IPS-NIHi7 (cell line): ENCODE results near the gene PUDP.
A peak's percentile ranks its signal among the peaks of the same experiment; 100 is the strongest.
"Not testable (repeated sequence)": the region's sequence is repeated elsewhere in the genome, so short reads cannot be mapped to it uniquely, and the experiment has no call there.

Source experiments
- DNase-seq: peaks from one replicate; pipeline ENCODE4 v3.0.0; 2012; ENCODE audit warnings: mixed read lengths; ENCODE audit errors: extremely low spot score

The PUDP gene

DNA sequence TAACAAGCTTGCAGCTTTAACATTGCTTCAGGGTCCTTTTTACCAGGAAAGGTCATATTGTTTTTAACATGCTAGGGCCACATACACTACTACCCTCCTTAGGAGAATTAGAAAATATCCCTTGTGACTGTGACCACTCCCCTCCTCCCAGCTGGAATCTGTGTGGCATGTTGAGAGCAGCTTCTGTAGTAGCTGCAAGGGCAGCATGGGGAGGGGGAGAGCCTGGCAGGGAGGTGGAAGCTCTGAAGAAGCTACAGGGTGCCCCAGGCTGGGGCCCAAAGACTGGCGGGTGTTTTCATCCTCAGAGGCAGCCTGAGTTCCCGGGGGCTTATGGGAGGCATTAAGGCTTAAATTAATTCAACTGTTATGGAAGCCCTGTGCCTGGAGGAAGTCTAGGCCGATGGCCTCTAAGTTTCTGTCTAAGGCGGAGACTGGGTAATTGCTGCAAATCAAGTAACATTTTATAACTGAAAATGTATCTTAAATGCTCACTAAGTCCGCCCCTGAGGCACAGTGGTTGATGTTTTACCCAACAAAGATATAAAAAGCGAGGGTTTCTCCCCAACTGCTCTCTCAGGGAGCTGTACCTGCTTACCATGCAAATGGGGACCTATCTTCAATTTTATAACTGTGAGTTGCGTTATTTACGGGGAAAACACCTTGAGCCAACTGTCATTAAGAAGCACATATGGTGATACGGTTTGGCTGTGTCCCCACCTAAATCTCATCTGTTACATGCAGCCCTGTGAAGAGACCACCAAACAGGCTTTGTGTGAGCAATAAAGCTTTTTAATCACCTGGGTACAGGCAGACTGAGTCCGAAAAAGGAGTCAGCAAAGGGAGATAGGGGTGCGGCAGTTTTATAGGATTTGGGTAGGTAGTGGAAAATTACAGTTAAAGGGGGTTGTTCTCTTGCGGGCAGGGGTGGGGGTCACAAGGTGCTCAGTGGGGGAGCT lies 37.8 kb downstream of the PUDP start:
- DNase-seq, result no peak

DNA sequence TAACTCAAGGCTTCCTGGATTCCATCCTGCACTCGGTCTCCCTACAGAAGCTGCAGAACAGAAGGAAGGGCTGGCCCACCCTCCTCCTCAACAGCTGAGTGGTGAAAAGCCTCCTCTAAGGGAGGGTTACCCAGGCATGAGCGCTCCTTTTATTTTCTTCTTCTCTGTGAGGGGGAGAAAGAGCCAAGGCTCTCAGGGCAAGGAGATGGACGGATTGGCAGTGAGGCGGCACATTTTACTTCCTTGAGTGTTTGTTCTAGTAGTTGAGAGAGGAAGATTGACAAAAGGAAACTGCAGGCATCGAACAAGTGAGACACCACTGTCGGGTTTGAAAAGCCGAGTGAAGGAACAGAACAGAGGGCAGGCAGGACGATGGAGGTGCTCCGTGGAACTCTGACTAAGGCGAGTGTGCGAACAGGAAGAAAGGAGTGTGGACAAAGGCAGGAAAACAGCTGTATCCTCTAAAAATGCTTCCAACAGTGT lies 38.9 kb downstream of the PUDP start:
- no peak for DNase-seq

- no peak for DNase-seq
Observed at GRCh38 chrX:7108030-7108429, 39.9 kb downstream of the PUDP start.

DNA sequence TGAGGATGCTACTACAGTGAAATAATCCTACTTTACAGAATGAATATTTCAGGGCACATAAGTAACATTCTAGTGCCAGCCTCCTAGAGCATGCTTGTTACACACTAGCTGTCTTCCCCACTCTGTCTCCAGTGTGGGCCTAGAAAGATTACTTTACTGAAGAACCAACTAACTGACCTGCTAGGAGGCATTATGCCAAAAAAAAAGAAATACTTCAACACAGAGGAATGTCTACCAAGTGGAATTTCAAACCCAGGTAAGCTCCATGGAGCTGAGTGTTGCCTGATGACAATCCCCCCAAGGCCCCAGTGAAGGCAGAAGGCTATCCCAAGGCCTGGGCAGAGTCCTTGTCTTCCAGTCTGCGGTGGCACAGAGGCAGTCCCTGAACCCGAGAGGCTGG lies 41.3 kb downstream of the PUDP start:
- DNase-seq, result no peak

DNA sequence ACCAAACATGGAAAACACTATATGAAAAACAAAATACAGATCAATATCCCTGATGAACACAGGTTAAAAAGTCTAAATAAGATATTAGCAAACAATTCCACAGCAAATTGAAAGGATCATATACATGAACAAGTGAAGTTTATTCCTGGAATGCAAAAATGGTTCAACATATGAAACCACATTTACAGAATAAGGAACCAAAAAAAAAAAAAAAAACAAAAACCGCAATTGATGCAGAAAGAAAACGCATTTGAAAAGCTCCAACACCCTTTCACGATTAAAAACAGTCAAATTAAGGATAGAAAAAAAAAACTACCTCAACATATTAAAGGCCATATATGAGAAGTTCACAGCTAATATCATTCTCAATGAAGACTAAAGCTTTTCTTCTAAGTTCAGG lies 45.8 kb downstream of the PUDP start:
- DNase-seq, result no peak

GRCh38 chrX:7100022-7100421 lies 47.9 kb downstream of the PUDP start:
- peak; percentile 45 for DNase-seq

DNA sequence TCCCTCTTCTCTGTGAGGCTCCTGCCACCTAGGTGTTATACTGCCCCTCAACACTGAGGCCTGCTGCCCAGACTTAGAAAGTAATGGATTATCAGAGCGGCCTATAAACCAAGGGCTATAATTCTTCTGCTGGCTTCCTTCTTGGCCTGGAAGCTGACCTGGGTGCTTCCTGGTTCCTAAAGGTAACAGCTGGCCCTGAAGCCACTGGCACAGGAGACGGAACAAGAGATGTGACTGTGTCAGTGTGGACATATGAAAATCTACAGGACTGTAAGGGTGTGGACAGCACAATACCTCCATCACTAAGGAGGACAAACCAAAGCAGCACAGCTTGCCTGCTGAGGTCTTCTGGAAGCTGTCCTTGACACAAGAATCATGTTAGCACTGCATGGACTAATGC lies 52.3 kb downstream of the PUDP start:
- not testable (repeated sequence) for DNase-seq

DNA sequence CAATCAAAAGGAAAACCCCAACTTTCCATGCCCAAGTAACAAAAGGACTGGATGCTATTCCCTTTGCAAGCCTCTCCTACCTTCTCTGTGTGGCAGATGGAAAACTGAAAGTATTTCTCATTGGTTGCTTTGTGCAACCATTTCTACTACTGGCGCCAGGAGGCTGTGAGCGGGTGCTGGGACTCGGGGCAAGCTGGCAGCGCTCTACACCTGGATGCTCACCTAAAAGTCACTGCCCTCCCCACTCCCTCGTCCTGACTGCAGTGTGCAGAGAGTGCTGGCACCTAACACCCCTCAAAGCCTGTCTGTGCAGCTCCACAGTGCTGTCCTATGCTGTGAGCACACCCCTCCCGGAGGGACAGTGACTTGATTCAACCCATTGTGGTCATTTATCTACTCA lies 54.6 kb downstream of the PUDP start:
- DNase-seq, result no peak

DNA sequence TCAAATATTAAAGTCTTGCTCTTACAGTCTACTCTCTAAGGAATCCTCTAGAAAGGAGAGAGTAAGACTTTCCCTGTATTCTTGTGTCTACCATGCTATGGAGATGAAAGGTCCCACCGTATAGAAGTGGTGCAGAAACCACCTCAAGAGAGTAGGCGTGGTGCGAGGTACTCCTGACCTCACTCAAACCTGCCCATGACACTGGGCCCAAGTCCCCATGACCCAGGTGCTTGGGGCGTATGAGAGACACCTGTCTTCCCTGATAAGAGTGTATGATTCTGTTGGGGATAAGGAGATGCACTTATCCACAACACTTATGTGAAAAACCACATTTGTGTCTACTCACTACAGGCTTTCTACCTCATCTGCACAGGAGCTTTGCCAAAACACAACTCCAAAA lies 55.4 kb downstream of the PUDP start:
- no peak for DNase-seq

GRCh38 chrX:7091923-7092322 lies 56.0 kb downstream of the PUDP start:
- DNase-seq, result no peak

- no peak for DNase-seq
Observed at GRCh38 chrX:7090641-7091040, 57.3 kb downstream of the PUDP start.

- peak; percentile 52 for DNase-seq
Observed at GRCh38 chrX:7088968-7089615, 58.9 kb downstream of the PUDP start.

GRCh38 chrX:7086384-7086783 lies 61.6 kb downstream of the PUDP start:
- DNase-seq, result no peak

DNA sequence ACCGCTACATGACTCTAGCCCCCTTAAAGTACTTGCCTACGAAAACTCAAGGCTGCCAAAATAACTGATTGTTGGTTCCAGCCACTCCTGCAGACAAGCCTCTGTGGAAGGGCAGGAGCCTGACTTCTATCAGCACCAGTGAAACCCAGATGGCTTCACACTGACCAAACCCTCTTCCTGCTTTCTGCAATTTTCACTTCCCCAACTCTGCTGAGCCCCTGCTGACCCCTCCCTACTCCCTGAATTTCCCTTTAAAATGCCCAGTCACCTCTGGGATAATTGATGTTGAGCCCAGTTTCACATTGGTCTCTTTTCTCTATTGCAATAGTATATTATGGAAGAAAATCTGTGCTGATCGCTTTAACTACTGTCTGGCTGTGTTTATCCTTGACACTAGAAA lies 62.1 kb downstream of the PUDP start:
- no peak for DNase-seq

GRCh38 chrX:7084841-7085240 lies 63.1 kb downstream of the PUDP start:
- DNase-seq, result no peak

GRCh38 chrX:7083468-7084396 lies 64.2 kb downstream of the PUDP start:
- no peak for DNase-seq

- no peak for DNase-seq
Observed at GRCh38 chrX:7083021-7083420, 64.9 kb downstream of the PUDP start.

GRCh38 chrX:7082556-7082955 lies 65.4 kb downstream of the PUDP start:
- no peak for DNase-seq

DNA sequence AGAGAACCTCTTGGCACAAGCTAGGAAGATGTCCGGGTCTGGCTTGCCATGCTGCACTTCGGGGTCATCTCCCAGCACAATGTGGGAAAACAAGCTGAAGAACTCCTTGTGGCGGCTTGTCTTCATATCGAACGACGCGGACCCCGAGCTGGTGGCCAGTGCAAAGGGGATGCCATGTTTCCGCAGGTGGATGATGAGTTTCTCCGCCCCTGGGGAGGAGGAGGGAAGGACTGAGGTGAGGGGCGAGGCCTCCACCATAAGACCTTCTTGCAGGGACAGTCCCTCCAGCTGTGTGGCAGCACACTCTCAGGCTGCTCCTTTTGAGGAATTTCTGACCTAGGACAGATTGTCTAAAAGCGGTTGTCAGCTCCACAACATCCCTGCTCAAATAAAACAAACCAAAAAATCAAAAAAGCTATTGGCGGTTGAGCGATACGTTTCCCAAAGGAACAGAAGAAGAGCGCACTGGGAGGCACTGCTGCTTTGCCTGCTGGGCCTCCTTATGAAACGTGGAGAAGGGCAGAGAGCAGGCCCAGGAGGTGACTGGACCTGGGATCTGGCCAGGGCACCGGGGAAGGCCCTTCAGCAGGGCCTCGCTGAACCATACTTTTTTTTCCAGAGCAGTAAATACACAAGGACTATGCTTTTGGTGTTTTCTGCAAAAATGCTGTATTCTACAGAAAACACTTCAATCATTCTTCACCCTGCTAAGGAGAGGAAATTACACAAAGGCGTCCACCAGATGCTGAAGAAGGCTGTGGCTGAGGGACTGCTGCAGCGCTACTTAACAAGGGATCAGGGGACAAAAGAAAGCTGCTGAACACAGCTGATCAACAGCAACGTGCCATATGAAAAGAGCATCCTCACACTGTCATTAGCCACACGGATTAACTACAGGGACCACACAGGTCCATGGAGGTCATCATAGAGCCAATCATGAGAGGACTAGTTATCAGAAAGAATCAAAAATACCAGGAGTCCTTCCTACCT lies 70.4 kb downstream of the PUDP start:
- no peak for DNase-seq

GRCh38 chrX:7076245-7076661 lies 71.7 kb downstream of the PUDP start:
- no peak for DNase-seq

DNA sequence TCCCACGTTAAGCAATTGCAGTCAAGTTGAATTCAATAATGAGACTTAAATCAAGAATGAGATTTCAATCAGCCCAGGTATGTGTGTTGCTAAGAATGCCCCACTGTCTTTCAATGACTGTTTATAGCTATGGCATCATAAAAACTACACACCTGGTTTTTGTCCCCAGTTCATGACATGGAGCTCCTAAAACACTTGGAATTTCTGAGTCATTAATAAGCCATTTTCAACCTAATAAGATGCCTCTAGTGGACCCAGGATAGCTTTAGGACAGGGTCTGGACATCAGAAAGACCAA lies 73.1 kb downstream of the PUDP start:
- DNase-seq, result no peak
